Germinal center (tissue), 1 donor: ENCODE results near the gene NGEF.
"Not testable (repeated sequence)": the region's sequence is repeated elsewhere in the genome, so short reads cannot be mapped to it uniquely, and the experiment has no call there.

Experiments used
- DNase-seq: peaks from one replicate; pipeline ENCODE4 v3.0.0; 2012; ENCODE audit warnings: mixed read lengths, low spot score

The NGEF gene

GRCh38 chr2:233023007-233023760 is 10.1 kb upstream of the NGEF start:
- no peak for DNase-seq

GRCh38 chr2:233022561-233022960 is 9.5 kb upstream of the NGEF start:
- no peak for DNase-seq

DNA sequence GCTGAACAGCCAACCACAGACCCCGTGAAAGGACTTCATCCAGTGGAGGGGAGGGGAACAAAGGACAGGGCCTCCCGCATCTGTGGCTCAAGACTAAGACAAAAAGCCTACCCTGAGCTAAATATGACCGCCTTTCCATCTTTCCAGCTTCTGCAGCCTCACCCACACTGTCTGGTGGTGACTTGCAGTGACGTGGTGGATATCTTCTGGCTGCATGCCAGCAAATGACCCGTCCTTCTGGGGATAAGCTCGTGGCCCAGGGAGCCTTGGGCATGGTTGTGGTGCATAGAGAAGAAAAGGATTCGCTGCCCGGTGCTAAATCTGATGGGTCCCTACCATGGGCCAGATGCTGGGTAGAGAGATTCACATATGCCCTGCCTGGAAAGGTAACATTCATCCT is 8.7 kb upstream of the NGEF start:
- no peak for DNase-seq

GRCh38 chr2:233020454-233020853 is 7.4 kb upstream of the NGEF start:
- DNase-seq, result no peak

DNA sequence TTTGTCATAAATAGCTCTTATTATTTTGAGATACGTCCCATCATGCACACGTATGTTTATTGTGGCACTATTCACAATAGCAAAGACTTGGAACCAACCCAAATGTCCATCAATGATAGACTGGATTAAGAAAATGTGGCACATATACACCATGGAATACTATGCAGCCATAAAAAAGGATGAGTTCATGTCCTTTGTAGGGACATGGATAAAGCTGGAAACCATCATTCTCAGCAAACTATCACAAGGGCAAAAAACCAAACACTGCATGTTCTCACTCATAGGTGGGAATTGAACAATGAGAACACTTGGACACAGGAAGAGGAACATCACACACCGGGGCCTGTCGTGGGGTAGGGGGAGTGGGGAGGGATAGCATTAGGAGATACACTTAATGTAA is 6.6 kb upstream of the NGEF start:
- DNase-seq, result not testable (repeated sequence)

DNA sequence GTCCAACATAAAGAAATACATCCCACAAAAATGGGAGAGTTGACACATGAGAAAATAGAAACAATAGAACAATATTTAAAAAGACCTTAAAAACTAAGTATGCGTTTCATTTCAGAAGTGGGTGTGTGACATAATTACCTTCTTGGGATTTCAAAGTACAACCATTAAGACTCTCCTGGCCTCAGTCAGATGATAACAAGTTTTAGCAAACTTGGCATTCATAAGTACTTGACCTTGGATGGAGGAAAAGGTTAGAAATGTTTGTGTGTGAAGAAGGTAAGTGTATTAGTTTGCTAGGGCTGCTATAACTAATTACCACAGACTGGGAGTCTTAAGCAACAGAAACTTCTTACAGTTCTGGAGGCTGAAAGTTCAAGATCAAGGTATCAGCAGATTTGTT is 4.9 kb upstream of the NGEF start:
- no peak for DNase-seq

- DNase-seq, result no peak
Measured at GRCh38 chr2:233015019-233015645, 2.1 kb upstream of the NGEF start.

GRCh38 chr2:233013650-233014049 is 594 bp upstream of the NGEF start:
- DNase-seq, result no peak

GRCh38 chr2:233012301-233012971 is 620 bp downstream of the NGEF start:
- DNase-seq, result no peak

DNA sequence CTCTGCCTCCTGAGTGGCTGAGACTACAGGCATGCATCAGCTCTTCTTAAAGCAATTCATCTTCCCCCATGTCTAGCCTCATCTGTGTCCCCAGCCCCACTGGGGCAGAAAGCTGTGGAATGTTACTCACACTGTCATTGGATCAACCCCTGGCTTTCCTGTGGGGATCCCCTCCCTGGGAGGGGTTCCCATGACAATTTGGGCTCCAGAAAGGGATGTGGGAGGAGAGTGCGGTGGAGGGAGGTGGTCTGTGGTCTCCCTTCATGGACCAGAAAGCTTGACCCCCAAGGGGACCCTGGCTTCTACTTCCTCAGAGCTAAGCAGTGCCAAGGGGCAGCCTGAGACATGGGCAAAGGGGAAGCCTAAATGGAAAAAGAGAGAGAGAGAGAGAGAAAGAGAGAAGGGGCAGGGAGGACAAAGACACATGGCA is 1.3 kb downstream of the NGEF start:
- no peak for DNase-seq

- DNase-seq, result no peak
Measured at GRCh38 chr2:233011268-233011650, 1.8 kb downstream of the NGEF start.

GRCh38 chr2:233010569-233011267 is 2.3 kb downstream of the NGEF start:
- no peak for DNase-seq

DNA sequence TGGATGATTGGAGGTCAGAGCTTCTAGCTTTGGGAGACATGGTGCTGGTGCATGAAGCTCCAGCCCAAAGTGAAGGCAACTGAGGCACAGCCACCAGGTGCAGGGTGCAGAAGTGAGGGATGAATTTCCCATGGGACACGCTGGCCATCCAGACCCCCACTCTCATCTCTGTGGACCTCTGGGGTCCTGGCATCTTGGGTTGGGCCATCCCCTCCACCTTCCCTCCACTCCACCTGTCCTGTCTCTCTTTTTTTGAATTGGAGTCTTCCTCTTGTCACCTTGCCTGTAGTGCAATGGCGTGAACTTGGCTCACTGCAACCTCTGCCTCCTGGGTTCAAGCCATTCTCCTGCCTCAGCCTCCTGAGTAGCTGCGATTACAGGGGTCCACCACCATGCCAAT is 3.4 kb downstream of the NGEF start:
- DNase-seq, result no peak

DNA sequence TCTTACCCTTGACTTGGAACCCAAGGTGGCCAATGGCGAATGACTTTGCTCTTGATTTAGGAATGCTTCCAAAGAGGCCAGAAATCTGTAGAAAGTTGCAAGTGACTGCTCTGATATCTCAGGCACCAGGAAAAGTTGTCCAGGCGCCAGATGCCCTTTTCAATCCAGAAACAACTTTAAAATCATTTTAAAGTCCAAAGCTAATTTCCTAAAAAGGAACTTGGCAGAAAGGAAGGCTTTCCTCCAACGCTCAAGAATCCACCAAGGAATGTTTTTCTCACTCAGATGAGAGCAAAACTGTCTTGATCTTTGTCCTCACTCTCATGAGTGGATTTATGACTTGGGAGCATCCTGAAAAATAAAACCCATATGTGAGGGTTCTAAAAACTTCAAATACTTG is 5.3 kb downstream of the NGEF start:
- no peak for DNase-seq

- no peak for DNase-seq
Measured at GRCh38 chr2:233007270-233007669, 5.8 kb downstream of the NGEF start.

DNA sequence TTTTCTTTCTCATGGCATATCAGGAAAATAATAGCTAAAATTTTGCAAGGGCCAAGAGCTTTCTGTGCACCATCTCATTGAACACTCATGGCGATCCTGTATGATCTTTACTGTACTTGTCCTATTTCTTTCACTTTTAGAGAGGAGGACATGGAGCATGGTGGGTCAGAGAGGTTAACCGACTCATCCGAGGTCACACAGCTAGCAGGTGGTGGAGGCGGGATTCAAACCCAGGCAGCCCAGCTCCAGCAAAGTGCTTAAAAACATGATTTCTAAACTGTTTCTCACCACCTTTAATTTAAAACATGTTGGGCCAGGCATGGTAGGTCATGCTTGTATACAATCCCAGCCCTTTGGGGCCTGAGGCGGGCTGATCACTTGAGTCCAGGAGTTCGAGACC is 6.4 kb downstream of the NGEF start:
- no peak for DNase-seq

GRCh38 chr2:233005096-233005495 is 8.0 kb downstream of the NGEF start:
- no peak for DNase-seq

GRCh38 chr2:233003658-233004555 is 9.1 kb downstream of the NGEF start:
- DNase-seq, result no peak

GRCh38 chr2:233002829-233003657 is 10.0 kb downstream of the NGEF start:
- no peak for DNase-seq

- DNase-seq, result no peak
Measured at GRCh38 chr2:233000886-233001750, 11.9 kb downstream of the NGEF start.
